ENCODE data around the gene CTSC.

GRCh38 chr11:88303037-88303436, 34.5 kb downstream of the CTSC start:
- TF ChIP-seq CTCF (IDR thresholded peaks at IDR 0.05; ENCODE audit: low read depth, low read length) (no peak), EZH2phosphoT487 (IDR thresholded peaks at IDR 0.05; ENCODE audit: low read depth) (no peak)

Measured in OCI-LY3 (cell line).